ENCODE results near the gene TOR3A. TPM values are rescaled to one million over a fixed set of nuclear protein-coding genes. Genes with fewer than 3 reads are reported as not detected.
A peak's percentile ranks its signal among the peaks of the same experiment; 100 is the strongest.

The TOR3A gene
- total RNA-seq, 1 donor from 2014 or later: 24.3 TPM

GRCh38 chr1:179101566-179101965 lies 19.7 kb downstream of the TOR3A start:
- no peak for ATAC-seq
- Histone ChIP-seq H3K27me3 (ENCODE audit: low read depth) (no peaks in the 10 kb centered on the region), H3K4me3 (no peak overlapping the region), H3K9me3 (no peaks in the 10 kb centered on the region), H3K27ac (no peak overlapping the region), H3K4me1 (no peaks in the 10 kb centered on the region), H3K36me3 (peaks cover 36% of the 10 kb centered on the region)
- no peak for DNase-seq
- intact Hi-C loops (cut with DNase I): no loop called here
- no peak for TF ChIP-seq CTCF (IDR thresholded peaks at IDR 0.05)

GRCh38 chr1:179103999-179104398 lies 22.1 kb downstream of the TOR3A start:
- Histone ChIP-seq H3K27ac (no peak overlapping the region), H3K9me3 (no peaks in the 10 kb centered on the region), H3K27me3 (ENCODE audit: low read depth) (no peaks in the 10 kb centered on the region), H3K36me3 (peaks cover 42% of the 10 kb centered on the region), H3K4me3 (no peak overlapping the region), H3K4me1 (no peaks in the 10 kb centered on the region)
- intact Hi-C loops (cut with DNase I): no loop called here
- ATAC-seq (no peak), DNase-seq (no peak)
- TF ChIP-seq CTCF (IDR thresholded peaks at IDR 0.05): no peak

GRCh38 chr1:179104611-179105250 lies 22.9 kb downstream of the TOR3A start:
- no peak overlapping the region for H3K27ac ChIP-seq
- no peaks in the 10 kb centered on the region for H3K4me1 ChIP-seq
- DNase-seq: no peak
- H3K9me3 ChIP-seq: no peaks in the 10 kb centered on the region
- ATAC-seq: no peak
- peaks cover 49% of the 10 kb centered on the region for H3K36me3 ChIP-seq
- no peak overlapping the region for H3K4me3 ChIP-seq
- intact Hi-C loops (cut with DNase I): no loop called here
- H3K27me3 ChIP-seq (ENCODE audit: low read depth): no peaks in the 10 kb centered on the region
- TF ChIP-seq CTCF (IDR thresholded peaks at IDR 0.05): no peak

- TF ChIP-seq CTCF (IDR thresholded peaks at IDR 0.05): peak; percentile 22
- DNase-seq (no peak), ATAC-seq (peak; percentile 45 to 51)
Measured at GRCh38 chr1:179105393-179105792, 23.5 kb downstream of the TOR3A start.

GRCh38 chr1:179107706-179108629 lies 26.1 kb downstream of the TOR3A start:
- peaks cover 73% of the 10 kb centered on the region for H3K36me3 ChIP-seq
- H3K4me1 ChIP-seq: no peaks in the 10 kb centered on the region
- TF ChIP-seq CTCF (IDR thresholded peaks at IDR 0.05): no peak
- no peak overlapping the region for H3K27ac ChIP-seq
- H3K27me3 ChIP-seq (ENCODE audit: low read depth): no peaks in the 10 kb centered on the region
- ATAC-seq (peak; percentile 30 to 47), DNase-seq (no peak)
- H3K4me3 ChIP-seq: no peak overlapping the region
- H3K9me3 ChIP-seq: no peaks in the 10 kb centered on the region
- intact Hi-C loops (cut with DNase I): no loop called here

More at GRCh38 chr1:179105393-179105792, 23.5 kb downstream of the TOR3A start:
- no peaks in the 10 kb centered on the region for H3K4me1 ChIP-seq
- no peak overlapping the region for H3K4me3 ChIP-seq
- H3K9me3 ChIP-seq: no peaks in the 10 kb centered on the region
- peaks cover 56% of the 10 kb centered on the region for H3K36me3 ChIP-seq
- no peak overlapping the region for H3K27ac ChIP-seq
- intact Hi-C loops (cut with DNase I): no loop called here
- no peaks in the 10 kb centered on the region for H3K27me3 ChIP-seq (ENCODE audit: low read depth)

Measured in lower lobe of right lung (tissue), 2 donors.